Muscle of arm (tissue), 12 donors: ENCODE measurements around the gene SH2D6. TPM values are rescaled to one million over a fixed set of nuclear protein-coding genes. Genes with fewer than 3 reads are reported as not detected.
"Not testable (repeated sequence)": the region's sequence is repeated elsewhere in the genome, so short reads cannot be mapped to it uniquely, and the experiment has no call there.

Experiments used
- DNase-seq: peaks from one replicate; pipeline ENCODE4 v3.0.0-alpha.2; 2013
- polyA plus RNA-seq, 12 donors: library from polyadenylated mRNA; unstranded; fragments of 120-200 nt; gene quantifications; one replicate each; pipeline ENCODE4 v1.2.1, GENCODE V29; 2013; ENCODE audit not compliant: insufficient read length in 12 of 12

SH2D6 gene
- polyA plus RNA-seq, 12 donors = 0.21 to 1.5 (median 0.62) TPM; not detected in 2

DNA sequence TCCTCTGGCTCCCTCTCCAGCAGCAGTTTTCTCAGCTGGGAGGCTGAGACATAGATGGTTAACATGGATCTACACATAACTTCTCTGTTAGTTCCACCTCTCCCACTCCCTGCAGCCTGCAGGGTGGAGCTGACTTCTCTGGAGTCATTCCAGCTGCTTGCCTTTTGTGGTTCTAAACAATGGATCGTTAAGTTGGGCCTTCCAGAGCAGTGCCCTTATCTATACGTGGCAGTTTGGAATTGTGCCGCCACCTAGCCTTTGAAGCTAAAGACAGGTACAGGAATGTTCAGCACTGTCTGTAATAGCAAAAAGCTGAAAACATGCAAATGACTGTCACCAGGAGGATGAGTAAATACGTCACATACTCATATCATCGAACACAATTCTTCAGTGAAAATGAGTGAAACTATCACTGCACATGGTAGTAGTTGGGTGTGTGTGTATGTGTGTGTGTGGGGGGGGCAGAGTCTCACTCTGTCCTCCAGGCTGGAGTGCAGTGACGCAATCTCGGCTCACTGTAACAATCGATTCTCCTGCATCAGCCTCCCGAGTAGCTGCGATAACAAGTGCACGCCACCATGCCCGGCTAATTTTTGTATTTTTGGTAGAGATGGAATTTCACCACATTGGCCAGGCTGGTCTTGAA is 50.3 kb downstream of the SH2D6 start:
- no peak for DNase-seq

DNA sequence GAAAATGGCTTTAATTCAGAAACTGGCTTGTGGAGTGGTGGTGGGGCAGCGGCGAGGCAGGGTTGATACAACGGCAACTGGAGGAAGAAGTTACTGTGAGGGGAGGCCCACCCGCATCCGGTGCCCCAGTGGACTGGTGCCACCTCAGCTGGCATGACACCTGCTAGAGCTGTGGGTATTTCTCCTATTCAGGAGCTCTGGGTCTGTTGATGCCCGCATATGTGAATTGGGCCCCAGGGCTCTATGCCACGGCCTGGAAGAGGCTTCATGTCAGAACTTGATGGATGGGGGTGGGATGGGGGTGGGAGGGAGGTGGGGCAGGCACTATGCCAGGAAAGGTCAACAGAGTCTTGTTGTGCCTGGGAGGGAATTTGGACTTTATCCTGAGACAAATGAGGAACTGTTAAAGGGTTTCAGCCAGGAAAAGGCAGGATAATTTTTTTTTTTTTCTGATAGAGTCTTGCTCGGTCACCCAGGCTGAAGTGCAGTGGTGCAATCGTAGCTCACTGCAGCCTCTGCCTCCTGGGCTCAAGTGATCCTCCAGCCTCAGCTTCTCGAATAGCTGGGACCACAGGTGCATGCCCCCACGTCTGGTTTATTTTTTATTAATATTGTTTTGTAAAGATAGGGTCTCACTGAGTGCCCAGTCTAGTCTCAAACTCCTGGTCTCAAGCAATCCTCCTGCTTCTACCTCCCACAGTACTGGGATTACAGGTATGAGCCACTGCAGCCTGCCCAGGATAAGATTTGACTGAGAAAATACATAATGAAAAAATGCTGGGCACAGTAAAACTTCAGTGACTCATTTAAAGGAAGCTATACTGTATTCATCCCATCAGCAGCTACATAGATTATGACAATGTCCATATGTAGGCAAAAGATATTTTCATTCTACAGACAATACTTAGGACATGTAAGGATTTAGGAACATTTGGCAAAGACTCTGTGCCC is 52.6 kb downstream of the SH2D6 start:
- no peak for DNase-seq

DNA sequence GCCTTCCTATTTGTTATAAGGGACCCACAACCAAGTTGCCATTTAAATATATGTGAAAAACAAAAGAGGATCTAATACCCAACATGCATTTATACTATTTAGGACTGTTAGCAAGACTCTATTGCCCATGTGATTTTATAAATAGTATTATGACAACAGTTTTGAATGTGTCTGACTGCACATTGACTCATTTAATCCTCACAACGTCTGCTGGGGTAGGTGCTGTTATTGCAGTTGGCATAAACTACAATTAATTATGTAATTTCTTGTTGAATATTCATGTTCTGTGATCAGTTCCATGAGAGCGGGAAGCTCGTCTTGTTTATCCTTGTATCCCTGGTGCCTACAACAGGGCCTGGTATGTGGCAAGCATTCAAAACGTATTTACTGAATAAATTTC is 53.7 kb downstream of the SH2D6 start:
- no peak for DNase-seq

GRCh38 chr2:85475799-85476490 is 57.4 kb downstream of the SH2D6 start:
- DNase-seq = no peak

DNA sequence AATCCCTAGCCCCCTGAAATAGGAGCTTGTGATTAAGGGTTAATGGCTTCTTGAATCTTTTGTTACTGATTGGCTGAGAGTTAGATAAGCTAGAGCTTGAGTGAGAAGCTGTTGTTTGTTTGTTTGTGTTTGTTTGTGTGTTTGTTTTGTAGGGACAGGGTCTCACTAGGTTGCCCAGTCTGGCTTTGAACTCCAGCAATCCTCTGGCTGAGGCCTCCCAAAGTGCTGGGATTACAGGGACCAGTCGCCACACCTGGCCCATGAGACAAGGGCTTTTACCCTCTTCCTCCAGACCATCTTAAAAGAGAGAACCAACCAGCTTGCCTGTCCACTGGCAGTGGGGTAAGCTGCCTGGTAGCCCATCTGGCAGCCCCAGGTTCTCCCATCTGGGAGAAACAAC is 58.1 kb downstream of the SH2D6 start:
- DNase-seq = no peak

DNA sequence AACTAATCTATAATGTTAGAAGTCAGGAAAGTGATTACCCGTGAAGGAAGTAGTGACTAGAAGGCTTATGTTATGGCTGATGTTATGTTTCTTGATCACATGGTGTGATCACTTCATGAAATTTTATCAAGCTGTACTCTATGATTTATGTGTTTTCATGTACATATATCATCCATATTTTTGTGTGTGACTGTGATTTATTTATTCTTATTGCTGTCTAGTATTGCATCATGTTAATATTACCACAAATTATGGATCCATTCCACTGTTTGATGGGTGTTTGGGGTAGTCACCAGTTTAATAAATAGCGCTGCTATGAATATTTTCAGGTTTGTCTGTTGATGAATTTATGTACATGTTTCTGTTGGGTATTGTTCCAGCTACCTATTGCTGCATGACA is 59.4 kb downstream of the SH2D6 start:
- no peak for DNase-seq

DNA sequence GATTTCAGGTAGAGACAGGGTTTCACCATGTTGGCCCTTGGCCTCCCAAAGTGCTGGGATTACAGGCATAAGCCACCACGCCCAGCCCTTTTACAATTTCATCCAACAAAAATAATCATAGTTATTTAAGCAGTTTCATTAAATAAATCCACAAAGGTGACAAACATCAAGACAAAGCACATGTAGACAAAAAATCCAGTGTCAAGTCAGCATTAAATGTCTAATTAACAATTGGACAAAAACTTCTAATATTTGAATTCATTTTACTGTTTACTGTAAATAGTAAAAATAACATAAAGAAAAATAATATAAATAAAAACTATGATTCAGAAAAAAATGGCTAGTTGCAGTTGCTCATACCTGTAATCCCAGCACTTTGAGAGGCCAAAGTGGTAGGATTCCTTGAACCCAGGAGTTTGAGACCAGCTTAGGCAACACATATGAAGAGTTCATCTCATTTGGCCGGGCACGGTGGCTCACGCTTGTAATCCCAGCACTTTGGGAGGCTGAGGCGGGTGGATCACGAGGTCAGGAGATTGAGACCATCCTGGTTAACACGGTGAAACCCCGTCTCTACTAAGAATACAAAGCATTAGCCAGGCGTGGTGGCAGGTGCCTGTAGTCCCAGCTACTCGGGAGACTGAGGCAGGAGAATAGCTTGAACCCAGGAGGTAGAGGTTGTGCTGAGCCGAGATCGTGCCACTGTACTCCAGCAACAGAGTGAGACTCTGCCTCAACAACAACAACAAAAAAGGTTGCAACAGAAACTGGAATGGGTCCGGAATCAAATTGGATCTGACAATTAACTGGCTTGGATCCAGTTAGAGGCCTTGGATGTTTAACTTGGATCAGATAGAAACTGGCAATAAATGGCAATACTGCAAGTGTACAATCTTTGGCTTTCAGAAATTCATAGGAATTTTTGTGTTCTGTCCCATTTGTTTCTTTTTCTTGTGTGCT is 63.6 kb downstream of the SH2D6 start:
- no peak for DNase-seq

GRCh38 chr2:85484615-85485014 is 66.1 kb downstream of the SH2D6 start:
- not testable (repeated sequence) for DNase-seq

DNA sequence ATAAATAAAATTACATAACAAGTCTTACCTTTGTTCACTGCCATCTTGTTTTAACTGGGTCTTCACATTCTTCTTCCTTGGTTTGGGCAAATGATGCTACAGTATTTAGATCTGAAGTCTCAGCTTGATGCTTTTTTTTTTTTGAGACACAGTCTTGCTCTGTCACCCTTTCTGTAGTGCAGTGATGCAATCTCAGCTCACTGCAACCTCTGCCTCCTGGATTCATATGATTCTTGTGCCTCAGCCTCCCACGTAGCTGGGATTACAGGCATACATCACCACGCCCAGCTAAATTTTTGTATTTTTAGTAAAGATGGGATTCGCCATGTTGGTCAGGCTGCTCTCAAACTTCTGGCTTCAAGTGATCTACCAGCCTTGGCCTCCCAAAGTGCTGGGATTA is 67.3 kb downstream of the SH2D6 start:
- no peak for DNase-seq

Other genes starting within 250 kb of the SH2D6 start
- 10 to 100 TPM in 11 of 12 donors, not detected in 1; 62.0 to 93.9 (median 70.7) TPM for gene TGOLN2, start 90.7 kb upstream of the SH2D6 start, polyA plus RNA-seq
- 10 to 100 TPM in 11 of 12 donors, not detected in 1; 11.9 to 21.6 (median 14.7) TPM for gene RETSAT, start 64.2 kb upstream of the SH2D6 start, polyA plus RNA-seq
- 10 to 100 TPM in 11 of 12 donors, not detected in 1; 11.1 to 27.4 (median 14.9) TPM for gene ELMOD3, start 63.9 kb upstream of the SH2D6 start, polyA plus RNA-seq
- gene CAPG, start 8.3 kb upstream of the SH2D6 start, polyA plus RNA-seq = 10 to 100 TPM in 10 of 12 donors, 1 to 10 TPM in 1, not detected in 1; 8.7 to 80.7 (median 22.0) TPM
- 100 to 1,000 TPM in 11 of 12 donors, not detected in 1; 145 to 284 (median 207) TPM for gene MAT2A, start 120.5 kb downstream of the SH2D6 start, polyA plus RNA-seq
- 10 to 100 TPM in 11 of 12 donors, not detected in 1; 10.1 to 26.8 (median 23.1) TPM for gene GGCX, start 142.8 kb downstream of the SH2D6 start, polyA plus RNA-seq
- gene VAMP8, start 158.9 kb downstream of the SH2D6 start, polyA plus RNA-seq = 10 to 100 TPM in 10 of 12 donors, 1 to 10 TPM in 1, not detected in 1; 9.6 to 34.0 (median 13.7) TPM
- gene VAMP5, start 165.7 kb downstream of the SH2D6 start, polyA plus RNA-seq = 10 to 100 TPM in 11 of 12 donors, not detected in 1; 19.4 to 44.4 (median 38.0) TPM
- 10 to 100 TPM in 11 of 12 donors, not detected in 1; 50.8 to 72.4 (median 61.3) TPM for gene RNF181, start 177.0 kb downstream of the SH2D6 start, polyA plus RNA-seq
- gene TMEM150A, start 184.0 kb downstream of the SH2D6 start, polyA plus RNA-seq = 10 to 100 TPM in 2 of 12 donors, 1 to 10 TPM in 9, not detected in 1; 7.3 to 25.4 (median 8.8) TPM
- 1,000 to 10,000 TPM in 1 of 12 donors, 10 to 100 TPM in 11; 41.0 to 2,776 (median 53.5) TPM for gene C2orf68, start 193.4 kb downstream of the SH2D6 start, polyA plus RNA-seq
- gene USP39, start 197.5 kb downstream of the SH2D6 start, polyA plus RNA-seq = 10 to 100 TPM in 11 of 12 donors, not detected in 1; 21.5 to 48.2 (median 42.2) TPM
- gene SFTPB, start 249.5 kb downstream of the SH2D6 start, polyA plus RNA-seq = under 1 TPM in 7 of 12 donors, not detected in 5; 0.04 to 0.23 (median 0.08) TPM